ENCODE results near the gene COX17.
"Not testable (repeated sequence)": the region's sequence is repeated elsewhere in the genome, so short reads cannot be mapped to it uniquely, and the experiment has no call there.

Gene COX17, protein sequence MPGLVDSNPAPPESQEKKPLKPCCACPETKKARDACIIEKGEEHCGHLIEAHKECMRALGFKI

DNA sequence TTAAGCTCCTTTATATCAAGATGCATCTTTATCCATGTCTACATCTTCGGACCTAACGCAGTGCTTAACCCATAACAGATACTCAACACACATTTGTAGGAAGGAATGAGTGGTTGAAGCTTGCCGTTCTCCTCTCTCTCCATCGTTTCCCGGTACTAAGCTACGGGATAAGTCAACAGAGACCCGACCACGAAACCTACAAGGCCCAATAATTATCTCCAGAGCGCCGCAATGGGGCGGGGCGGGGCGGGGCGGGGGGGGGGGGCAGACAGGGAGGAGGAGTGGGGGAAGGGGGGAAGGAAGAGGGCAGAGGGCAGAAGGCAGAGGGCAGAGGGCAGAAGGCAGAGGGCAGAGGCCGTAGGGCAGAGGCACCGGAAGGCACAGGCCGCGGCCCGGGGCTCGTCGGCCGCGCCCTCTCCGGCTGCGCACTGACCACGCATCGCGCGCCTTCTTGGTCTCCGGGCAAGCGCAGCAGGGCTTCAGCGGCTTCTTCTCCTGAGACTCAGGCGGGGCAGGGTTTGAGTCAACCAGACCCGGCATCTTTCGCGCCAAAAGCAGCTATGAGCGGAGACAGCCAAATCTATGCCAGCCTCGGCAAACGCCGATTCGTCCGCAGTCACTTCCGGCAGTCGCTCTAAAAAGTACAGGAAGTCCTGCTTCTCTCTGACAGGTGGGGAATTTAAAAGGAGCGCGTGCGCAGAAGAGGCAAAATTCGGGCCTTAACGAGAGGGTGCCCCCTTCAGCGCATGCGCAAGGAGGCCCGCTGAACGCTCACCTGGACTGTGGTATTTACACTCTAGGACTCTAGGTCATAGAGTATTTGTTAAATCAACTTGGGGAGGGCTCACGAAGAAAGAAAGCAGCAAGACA, at the start of gene COX17:
Gene COX17 (minus strand): TSS at position 636 of the 870 bp plus-strand sequence. CDS start 96 bp downstream, at position 540.
- DNase-seq (ENCODE audit: low read depth), result peak; percentile 89

DNA sequence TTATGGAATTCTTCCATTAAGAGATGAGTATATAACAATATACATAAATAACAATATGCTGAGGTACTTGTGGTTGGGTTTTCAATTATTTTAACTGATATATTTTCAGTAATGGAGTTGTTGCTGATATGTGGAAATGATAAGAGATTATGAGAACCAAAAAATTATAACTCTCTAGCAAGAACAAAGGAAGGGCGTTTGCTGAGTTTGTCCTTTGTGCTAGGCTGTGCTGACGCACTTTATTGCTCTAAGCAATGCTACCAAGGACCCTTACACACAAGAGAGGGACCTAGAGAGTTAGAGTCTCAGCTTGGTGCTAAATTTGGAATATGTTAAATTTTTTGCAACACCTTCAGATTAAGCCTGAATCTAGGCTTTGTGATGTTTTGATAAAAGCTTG, 49.7 kb upstream of the COX17 start:
- DNase-seq (ENCODE audit: low read depth), result no peak

DNA sequence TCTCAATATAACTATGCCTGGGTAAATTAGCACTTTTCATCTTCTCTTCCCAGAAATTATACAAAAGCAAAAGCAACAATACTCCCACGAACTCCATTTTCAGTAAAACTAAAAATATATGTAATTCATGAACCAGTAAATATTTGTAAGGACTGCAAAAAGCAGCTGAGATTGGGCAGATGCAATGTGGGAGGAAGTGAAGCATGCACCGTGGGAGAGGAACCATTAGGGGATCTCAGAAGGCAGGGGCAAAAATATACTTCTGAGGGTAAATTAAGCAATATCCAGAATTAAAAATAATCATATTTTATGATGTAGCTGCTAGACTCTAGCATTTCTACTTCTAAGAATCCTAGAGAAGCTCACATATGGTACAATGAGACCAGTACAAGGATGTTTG, 45.8 kb upstream of the COX17 start:
- DNase-seq (ENCODE audit: low read depth), result no peak

DNA sequence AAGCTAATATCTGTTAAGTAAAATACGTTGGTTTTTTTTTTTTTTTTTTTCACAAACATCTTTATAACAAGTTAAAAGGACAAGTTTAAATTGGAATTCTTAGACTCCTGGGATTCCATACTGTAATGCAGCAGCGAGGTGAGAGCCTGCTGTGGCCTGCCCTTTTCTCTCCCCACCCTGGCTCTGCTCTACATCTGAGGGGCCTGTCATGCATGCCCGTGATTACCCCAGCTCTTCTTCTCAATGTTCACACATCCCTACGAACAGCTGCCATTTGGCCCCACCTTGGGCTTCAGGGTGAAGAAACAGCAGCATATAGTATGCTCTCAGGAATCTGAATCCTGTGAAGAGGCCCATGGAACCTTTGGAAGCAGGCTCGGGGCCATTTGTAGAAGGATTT, 40.3 kb upstream of the COX17 start:
- no peak for DNase-seq (ENCODE audit: low read depth)

DNA sequence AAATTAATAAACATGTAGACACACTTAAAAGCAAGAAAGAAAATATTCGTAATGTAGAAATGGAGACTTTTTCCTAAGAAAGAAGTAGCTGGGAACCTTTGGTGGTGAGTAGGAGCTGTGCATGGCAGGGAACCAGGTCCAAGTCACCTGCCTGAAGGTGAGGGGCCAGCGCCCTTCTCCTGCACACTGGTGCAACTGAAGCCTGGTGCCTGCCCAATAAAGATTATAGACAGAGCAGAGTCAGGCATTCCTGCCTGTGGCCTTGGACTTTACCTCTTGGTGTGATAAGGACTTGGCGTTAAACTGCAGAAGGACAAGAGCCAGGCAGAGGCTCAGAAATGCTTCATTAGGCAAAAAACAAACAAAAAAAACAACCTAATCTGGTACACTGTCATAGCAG, 39.8 kb upstream of the COX17 start:
- DNase-seq (ENCODE audit: low read depth), result no peak

DNA sequence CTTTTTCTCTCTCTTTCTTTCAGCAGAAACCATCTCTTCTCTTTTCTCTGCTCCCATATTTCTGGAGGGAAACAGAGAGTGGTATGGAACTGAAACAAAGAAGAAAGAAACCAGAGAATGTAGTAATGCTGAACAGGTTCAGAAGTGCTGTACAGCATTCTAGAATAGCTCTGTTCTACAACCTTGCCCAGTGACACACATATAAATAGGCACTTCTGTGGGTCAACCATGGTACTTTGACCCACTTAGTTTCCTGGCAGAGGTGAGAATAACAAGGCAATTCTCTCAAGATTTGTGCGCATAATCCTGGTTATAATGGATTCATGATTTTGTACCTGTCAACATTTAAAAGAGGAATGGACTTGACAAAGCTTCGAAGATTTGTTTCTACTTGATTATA, 37.9 kb upstream of the COX17 start:
- no peak for DNase-seq (ENCODE audit: low read depth)

DNA sequence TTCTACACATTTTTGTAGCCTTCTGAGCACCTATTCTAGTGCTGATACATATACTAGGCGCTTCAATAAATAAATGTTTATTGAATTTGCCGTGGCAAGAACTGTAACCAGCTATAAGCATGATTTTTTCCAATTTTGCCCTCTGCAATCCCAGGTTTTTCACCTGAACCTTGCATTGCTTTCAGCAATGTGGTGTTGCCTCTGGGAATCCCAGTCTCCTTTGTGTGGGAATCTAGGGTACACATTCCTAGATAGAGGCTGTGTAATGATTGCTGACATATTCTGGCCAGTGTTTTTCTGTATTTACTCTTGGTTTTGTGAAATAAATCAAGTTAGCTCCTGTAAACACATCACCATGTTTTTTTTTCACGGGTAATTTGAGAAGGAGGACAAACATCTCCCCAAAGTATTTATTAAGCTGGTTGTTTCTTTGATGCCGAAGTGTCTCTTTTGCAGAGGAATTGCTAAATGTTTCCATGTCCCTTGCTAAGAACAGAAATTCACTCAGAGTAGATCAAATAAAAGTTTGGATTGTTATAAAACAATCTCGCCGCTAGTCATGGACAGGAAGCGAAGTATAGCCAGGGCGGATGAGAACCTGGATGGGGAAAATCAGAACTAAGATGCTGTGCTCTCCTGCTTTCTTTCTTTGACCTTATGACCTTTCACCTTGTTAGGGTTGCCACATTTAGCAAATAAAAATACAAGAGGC, 26.8 kb upstream of the COX17 start:
- DNase-seq (ENCODE audit: low read depth), result no peak

DNA sequence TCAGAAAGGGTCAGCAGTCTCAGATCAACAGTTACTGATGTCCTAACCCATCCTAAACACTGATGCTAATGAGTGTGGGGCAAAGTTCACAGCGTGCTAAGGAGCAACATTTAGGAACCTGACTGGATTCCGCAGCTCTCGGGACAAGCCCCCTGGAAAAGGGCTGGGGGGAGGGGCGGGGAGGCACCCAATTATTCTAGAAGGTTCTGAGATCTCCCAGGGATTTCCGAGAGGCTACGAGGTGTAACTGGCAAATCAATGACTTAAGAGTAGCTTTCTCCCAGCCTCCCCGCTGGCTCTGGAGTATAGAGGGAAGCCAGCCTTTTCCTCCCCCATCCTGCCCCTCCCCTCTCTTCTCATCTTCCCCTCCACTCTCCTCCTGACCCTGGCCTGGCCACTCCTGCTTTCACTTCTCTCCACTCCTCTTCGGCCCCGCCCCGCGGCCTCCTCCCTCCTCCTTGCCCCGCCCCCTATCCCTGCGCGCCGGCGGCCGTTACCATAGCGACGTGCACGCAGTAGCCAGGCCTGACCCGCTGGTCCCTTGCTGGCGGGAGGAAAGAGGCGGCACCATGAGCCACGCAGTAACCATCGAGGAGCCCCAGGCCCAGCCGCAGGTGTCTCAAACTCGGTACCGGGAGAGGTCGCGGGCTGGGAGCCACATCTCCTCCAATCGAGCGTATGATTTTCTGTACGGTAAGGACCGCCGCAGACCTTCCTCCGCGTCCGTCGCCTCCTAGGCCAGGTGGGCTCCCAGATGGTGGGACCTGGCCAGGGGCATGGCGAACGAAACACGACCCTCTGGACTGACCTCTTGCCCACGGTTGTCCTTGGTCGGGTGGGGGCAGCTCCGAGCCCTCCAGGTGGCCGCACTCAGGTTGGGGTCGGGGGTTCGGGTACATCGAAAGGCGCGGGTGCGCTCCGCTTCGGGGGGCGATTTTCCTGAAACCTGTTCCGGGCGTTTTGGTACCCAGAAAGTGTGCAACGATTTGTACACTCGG, 25.6 kb upstream of the COX17 start, which contains the start of gene CFAP91:
Gene CFAP91 (plus strand): TSS at position 493 of the 998 bp plus-strand sequence. CDS start 77 bp downstream, at position 570.
- DNase-seq (ENCODE audit: low read depth), result peak; percentile 80

DNA sequence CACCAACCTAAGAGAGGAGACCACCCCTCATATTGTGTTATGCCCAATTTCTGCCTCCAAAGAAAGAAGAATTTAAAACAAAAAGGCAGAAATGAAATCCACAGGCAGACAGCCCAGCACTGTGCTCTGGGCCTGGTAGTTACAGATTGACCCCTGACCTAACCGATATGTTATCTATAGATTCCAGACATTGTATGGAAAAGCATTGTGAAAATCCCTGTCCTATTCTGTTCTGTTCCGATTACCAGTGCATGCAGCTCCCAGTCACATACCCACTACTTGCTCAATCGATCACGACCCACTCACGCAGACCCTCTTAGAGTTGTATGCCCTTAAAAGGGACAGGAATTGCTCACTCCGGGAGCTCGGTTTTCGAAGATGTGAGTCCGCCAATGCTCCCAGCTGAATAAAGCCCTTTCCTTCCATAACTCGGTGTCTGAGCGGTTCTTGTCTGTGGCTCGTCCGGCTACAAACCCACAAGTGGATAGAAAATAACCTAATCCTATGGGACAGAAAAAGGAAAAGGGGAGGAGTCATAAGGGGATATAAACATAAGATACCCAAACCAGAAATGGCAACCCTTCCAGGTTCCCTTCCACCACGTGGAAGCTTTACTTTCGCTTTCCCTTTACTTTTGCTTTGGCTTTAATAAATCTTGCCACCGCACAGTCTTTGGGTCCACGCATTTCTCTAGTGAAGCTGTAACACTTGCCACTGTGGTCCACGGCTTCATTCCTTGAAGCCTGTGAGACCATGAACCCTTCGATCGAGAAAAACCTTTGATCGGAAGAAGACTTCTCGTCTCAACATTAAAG, 23.9 kb upstream of the COX17 start:
- DNase-seq (ENCODE audit: low read depth), result no peak

DNA sequence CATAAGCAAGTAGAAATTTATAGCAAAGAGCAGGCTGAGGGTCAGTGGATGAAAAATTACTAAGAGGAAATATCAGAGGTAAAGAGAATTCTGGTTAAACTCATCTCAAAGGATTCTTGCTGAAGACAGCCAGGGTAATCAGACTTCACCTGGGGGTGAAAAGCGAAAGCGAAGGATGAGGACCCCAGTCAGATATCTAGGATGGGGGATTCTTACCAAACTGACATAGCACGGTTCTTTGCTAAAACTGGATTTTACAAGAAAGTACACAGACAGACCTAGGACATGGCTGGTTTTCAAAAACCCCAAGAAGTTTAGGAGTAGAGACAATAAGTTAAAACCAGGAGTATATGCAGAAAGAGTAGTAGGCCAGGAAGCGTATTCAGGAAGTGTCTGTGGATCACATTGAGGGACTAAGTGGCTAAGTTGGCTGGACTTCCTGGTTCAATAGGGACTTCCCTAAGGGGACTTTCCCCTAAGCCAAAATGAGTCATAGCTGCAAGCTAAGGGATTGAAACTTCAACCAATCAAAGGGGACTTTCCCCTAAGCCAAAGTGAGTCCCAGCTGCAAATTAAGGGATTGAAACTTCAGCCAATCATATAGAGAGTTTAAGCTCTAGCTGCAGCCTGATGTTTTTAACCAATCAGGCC, 23.2 kb upstream of the COX17 start:
- no peak for DNase-seq (ENCODE audit: low read depth)

DNA sequence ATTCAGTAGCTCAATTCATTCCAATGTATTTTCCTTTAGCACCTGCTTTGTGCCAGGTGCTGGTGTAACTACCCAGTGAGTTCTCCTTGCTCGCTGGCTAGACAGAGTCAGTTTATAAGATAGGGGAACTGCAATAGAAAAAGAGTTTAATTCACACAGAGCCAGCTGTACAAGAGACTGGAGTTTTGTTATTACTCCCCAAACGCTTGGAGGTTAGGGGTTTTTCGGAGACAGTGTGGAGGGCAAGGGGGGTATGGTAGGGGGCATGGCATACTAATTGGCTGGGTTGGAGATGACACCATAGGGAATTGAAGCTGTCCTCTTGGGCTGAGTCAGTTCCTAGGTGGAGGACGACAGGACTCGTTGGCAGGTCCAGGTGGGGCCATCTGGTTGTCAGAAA, 20.2 kb upstream of the COX17 start:
- no peak for DNase-seq (ENCODE audit: low read depth)

DNA sequence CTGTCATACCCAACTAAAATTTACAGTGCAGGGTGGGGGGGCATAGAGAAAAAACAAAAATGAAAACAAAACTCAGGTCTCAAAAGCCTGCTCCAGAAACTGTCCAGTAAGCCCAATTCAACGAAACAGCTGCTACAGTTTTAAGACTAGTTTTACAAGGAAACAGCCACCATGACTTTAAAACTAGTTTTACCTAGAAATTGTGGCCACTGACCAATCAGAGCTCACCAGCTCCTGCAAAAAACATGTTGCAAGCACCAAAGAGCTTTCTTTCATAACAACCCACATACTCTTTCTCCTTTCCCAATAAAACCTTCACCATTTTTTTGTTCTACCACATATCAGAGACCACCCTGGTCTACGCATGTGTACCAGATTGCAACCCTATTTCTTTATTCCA, 18.3 kb upstream of the COX17 start:
- no peak for DNase-seq (ENCODE audit: low read depth)

DNA sequence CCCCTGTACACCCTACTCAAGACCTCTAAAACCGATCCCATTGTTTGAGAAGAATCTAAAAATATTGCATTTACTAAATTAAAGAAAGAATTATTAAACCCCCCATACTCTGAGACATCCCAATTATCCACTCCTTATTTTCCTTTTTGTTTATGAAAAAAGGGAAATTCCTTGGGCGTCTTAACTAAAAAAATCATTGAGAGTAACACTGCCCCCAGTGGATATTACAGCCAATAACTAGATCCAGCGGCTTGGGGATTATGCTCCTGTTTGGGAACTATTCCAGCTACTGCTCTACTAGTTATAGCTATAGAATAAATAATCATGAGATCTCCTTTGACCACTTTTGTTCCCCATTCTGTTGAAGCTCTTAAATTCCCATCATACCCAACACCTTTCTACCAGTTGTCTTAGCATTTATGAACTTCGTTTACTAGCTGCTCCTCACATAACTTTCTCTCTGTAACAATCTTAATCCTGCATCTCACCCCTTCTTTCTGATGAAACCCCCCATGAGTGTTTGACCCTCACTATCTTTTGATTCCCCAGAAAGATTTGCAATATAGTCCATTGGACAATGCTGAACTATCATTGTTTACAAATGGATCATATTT, 12.9 kb upstream of the COX17 start:
- DNase-seq (ENCODE audit: low read depth), result no peak

DNA sequence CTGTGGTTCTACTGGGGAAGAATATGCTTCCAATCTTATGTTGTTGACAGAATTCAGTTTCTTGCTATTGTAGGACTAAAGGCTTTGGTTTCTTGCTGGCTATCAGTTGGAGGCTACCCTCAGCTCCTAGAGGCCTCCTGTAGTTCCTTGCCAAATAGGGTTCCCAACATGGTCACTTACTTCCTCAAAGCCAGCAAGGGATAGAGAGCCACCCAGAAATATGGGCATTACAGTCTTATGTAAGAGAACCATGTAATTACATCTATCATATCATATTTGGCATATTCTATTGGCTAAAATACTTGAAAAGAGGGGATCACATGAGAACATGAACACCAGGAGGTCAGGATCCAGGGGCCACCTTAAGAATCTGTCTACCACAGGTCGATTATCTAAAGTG, 6.2 kb upstream of the COX17 start:
- DNase-seq (ENCODE audit: low read depth), result no peak

DNA sequence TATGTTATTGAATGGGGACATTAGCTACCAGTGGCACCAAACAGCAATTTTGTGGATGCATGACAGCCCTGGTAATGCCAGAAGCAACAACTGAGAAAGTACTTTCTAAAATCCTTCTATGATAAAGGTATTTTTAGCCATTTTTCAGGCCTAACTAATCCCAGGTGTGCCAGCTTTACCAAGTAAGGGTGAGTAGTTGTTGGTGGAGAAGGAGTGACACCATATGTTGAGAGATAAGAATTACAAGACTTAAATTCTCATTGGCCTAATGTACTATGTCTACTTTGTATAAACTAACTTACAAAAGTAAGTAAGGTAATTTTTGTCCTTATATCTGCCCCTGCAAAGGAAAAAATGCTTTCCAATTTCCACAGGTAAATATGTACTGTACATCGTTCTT, 4.1 kb upstream of the COX17 start:
- no peak for DNase-seq (ENCODE audit: low read depth)

DNA sequence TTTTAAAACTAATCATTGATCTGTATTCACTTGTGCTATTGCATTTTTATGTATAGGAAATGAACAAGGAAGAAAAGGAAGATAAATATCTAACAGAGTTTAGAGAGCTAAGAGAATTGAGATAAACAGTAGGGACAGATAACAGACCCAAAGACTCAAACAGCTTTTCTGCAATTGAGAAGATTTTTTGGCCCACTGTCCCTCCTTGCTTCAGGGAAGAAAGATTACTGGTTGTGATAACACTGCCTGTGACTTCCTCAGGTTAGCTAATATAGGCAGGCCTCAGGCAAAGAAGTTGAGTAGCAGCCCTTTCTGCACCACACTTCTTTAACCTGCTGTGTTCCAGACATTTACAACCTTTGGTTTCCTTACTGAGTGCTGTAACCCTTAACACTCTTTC, 2.7 kb upstream of the COX17 start:
- no peak for DNase-seq (ENCODE audit: low read depth)

DNA sequence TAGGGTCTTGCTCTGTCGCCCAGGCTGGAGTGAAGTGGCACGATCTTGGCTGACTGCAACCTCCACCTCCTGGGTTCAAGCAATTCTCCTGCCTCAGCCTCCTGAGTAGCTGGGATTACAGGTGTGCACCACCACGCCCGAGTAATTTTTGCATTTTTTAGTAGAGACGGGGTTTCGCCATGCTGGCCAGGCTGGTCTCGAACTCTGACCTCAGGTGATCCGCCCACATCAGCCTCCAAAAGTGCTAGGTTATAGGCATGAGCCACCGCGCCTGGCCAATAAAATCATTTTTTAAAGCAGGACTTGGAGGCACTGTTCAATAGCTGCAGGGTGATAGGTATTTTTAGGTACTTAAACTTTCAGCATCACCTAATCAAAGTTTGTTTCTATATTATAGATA, 1.0 kb upstream of the COX17 start:
- not testable (repeated sequence) for DNase-seq (ENCODE audit: low read depth)

DNA sequence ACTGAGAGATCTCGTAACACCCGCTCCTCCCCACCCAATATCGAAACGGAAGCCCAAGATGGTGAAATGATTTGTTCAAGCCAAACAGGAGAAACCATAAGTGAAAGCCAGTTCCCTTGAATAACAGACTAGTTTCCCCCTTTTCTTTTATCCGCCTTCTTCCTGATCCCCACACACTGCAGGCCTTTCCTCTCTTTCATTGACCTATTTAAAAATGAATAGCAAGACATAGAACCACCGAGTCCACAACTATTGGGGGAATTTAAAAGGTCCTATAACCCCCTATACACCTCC, 382 bp upstream of the COX17 start:
- no peak for DNase-seq (ENCODE audit: low read depth)

DNA sequence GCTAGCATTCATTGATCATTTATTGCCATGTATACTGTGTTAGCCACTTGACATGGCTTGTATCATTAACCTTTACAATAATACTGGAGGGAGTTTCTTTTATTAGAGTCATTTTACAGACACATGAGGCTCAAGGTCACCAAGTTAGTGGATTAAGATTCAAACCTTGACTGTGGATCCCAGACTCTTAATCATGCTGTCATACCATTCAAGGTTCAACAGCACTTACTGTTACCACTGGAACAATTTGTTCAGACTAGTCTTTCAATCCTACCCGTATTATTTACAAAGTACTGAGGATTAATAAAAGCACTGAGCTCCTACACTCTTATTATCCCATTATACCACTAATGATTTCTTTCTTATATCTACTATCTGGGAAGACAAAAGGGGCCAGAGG, 1.2 kb downstream of the COX17 start:
- no peak for DNase-seq (ENCODE audit: low read depth)

DNA sequence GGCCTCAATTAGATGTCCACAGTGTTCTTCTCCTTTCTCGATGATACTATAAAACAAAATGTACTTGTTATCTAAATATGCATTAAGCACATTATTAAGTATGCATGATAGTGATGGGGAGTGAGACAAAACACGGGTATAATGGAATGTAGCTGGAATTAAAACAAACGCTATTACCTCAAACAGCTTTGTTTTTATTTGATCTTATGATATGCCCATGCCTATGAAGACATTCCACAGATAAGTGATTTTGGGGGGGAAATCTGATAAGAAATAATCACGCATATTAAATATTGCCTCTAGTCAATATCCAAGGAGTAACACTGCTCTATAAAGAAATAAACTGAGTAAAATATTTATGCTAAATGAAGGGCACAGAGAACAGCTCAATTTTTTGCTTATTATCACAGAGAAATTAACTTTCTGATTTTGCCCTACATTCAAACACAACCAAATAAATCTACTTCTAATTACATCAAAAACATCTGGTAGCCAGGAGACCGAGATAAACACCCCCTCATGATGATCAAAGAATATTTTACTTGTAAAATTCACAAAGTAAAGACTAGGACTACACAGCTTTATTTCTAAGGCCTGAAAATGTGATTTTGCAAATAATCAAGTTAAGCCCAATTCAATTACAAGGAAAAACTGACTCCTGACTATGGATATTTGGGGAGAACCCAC, 1.9 kb downstream of the COX17 start:
- DNase-seq (ENCODE audit: low read depth), result no peak

Measured in activated T-cell treated with anti-CD3 and anti-CD28 coated beads for 48 hours (primary cell).